Panc1 (cell line): ENCODE results near the gene BTG2.

ENCODE experiments used
- POLR2AphosphoS5 ChIP-seq: IDR thresholded peaks from 2 replicates; pipeline ENCODE4 v1.6.1; 2012; ENCODE audit warnings: mild to moderate bottlenecking, low read depth, low read length, moderate library complexity
- TF ChIP-seq, protein P1 (sequence below): fragments of 450-650 bp; IDR thresholded peaks from 2 replicates; pipeline ENCODE4 v1.5.1; 2017; ENCODE audit warnings: mild to moderate bottlenecking
- TF ChIP-seq, protein P2 (sequence below), 2 experiments: IDR thresholded peaks; 2 replicates each; pipeline ENCODE4 v1.6.1; 2011 to 2012; ENCODE audit warnings: low read depth in 2 of 2, control low read depth in 1 of 2, low read length in 1 of 2, mild to moderate bottlenecking in 1 of 2, moderate library complexity in 1 of 2; ENCODE audit not compliant: insufficient read depth in 1 of 2

DNA sequence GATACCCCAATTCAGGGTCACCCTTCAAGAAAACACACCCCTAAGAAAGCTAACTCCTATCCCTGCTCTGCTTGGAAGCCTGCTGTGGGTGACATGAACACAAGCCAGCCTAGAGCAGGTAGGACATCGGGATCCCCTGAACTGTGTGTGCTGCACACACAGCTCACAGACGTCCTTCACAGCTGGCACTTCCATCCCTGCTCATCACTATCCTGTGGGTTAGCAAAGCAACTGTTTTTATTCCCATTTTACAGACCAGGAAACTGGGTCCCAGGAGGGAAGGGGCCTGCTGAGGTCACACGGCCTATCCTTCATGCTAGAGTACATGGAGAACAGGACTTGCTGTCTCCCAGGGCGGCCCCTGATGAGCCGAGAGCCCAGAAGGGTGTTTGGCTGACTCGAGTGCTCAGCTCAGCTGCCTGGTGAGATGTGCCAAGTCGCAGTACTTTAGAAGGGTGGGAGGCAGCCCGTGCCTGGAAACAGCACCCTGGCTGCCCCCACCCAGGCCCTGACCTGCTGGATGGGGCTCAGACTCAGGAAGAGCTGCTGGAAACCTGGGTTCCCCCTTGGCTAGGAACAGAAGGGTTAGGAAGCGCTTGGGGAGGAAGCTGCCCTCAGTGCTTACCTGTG, 28.3 kb upstream of the BTG2 start:
- TF ChIP-seq, protein P1, sequence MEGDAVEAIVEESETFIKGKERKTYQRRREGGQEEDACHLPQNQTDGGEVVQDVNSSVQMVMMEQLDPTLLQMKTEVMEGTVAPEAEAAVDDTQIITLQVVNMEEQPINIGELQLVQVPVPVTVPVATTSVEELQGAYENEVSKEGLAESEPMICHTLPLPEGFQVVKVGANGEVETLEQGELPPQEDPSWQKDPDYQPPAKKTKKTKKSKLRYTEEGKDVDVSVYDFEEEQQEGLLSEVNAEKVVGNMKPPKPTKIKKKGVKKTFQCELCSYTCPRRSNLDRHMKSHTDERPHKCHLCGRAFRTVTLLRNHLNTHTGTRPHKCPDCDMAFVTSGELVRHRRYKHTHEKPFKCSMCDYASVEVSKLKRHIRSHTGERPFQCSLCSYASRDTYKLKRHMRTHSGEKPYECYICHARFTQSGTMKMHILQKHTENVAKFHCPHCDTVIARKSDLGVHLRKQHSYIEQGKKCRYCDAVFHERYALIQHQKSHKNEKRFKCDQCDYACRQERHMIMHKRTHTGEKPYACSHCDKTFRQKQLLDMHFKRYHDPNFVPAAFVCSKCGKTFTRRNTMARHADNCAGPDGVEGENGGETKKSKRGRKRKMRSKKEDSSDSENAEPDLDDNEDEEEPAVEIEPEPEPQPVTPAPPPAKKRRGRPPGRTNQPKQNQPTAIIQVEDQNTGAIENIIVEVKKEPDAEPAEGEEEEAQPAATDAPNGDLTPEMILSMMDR, result no peak
- no peak for TF ChIP-seq POLR2AphosphoS5
- TF ChIP-seq, protein P2, sequence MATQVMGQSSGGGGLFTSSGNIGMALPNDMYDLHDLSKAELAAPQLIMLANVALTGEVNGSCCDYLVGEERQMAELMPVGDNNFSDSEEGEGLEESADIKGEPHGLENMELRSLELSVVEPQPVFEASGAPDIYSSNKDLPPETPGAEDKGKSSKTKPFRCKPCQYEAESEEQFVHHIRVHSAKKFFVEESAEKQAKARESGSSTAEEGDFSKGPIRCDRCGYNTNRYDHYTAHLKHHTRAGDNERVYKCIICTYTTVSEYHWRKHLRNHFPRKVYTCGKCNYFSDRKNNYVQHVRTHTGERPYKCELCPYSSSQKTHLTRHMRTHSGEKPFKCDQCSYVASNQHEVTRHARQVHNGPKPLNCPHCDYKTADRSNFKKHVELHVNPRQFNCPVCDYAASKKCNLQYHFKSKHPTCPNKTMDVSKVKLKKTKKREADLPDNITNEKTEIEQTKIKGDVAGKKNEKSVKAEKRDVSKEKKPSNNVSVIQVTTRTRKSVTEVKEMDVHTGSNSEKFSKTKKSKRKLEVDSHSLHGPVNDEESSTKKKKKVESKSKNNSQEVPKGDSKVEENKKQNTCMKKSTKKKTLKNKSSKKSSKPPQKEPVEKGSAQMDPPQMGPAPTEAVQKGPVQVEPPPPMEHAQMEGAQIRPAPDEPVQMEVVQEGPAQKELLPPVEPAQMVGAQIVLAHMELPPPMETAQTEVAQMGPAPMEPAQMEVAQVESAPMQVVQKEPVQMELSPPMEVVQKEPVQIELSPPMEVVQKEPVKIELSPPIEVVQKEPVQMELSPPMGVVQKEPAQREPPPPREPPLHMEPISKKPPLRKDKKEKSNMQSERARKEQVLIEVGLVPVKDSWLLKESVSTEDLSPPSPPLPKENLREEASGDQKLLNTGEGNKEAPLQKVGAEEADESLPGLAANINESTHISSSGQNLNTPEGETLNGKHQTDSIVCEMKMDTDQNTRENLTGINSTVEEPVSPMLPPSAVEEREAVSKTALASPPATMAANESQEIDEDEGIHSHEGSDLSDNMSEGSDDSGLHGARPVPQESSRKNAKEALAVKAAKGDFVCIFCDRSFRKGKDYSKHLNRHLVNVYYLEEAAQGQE (IDR thresholded peaks at IDR 0.05; ENCODE audit: insufficient read depth in 1 of 2, low read depth in 2 of 2, low read length in 1 of 2), result no peak
